Mesodermal cell (in vitro differentiated cells): Measurements from ENCODE around the gene ADGRL2.
A peak's percentile ranks its signal among the peaks of the same experiment; 100 is the strongest.

Experiments
- H3K27ac ChIP-seq: 2 replicates; pipeline ENCODE4 v1.7.0; 2013; ENCODE audit warnings: mild to moderate bottlenecking, low read depth, low read length, moderate library complexity; ENCODE audit not compliant: severe bottlenecking
- H3K36me3 ChIP-seq: 2 replicates; pipeline ENCODE4 v1.7.1; 2013; ENCODE audit warnings: mild to moderate bottlenecking, low read length, moderate library complexity; ENCODE audit not compliant: control insufficient read depth, insufficient read depth
- H3K4me1 ChIP-seq: one replicate; pipeline ENCODE4 v1.7.1; 2013; ENCODE audit warnings: mild to moderate bottlenecking, low read length; ENCODE audit not compliant: insufficient read depth, control insufficient read depth, poor library complexity, severe bottlenecking
- H3K4me3 ChIP-seq: 2 replicates; pipeline ENCODE4 v1.7.0; 2013; ENCODE audit warnings: low read length, control low read depth, mild to moderate bottlenecking; ENCODE audit not compliant: insufficient read depth, poor library complexity, severe bottlenecking; ENCODE audit errors: extremely low read depth
- H3K9me3 ChIP-seq: 2 replicates; pipeline ENCODE4 v1.7.1; 2013; ENCODE audit warnings: mild to moderate bottlenecking, low read length, moderate library complexity; ENCODE audit not compliant: control insufficient read depth
- WGBS, 2 experiments: methylation state at CpG; one replicate each; pipeline ENCODE4 v1.1.5; 2013; ENCODE audit warnings: missing lambda C conversion rate in 2 of 2; ENCODE audit not compliant: insufficient coverage in 2 of 2; 5-methylcytosine and 5-hydroxymethylcytosine counted together

ADGRL2 gene

DNA sequence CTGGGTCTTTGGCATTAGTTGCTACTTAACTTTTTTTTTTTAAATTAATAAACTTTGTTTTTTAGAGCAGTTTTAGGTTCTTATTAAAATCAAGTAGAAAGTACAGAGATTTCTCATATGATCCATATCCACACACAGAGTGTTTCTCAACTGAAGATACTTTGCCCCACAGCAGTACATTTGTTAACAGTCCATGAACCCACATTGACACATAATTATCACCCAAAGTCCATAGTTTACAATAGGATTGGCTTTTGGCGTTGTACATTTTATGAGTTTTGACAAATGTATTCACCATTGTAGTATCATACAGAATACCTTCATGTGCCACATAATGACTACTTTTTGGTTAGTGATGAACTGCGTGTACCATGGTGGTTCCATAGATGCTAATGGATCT lies 106.8 kb downstream of the ADGRL2 start:
- Histone ChIP-seq H3K36me3 (peaks cover 12% of the 10 kb centered on the region), H3K4me3 (no peak overlapping the region), H3K4me1 (no peaks in the 10 kb centered on the region), H3K27ac (no peak overlapping the region), H3K9me3 (no peaks in the 10 kb centered on the region)
- 100% methylated on average over 1 of the region's 2 CpGs; no CpG with 5 or more reads in 1 of the 2 experiments for WGBS, 2 experiments

DNA sequence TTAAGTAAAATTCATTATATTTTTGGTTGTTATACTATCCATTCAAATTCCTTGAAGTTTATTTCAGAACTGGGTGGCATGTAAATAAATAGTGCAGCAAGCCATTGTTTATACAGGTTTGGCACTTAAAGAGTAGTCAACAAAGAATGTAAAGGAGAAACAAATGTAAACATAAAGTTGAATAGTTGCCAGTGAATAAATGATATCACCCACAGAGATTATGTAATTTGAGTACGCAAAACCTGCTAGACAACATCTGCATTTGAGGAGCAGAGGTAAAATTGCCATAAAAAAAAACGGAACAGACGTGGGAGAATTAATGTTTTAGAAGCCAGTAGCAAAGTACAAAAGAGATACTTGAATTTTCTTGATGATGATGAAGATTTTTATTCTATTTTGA lies 111.6 kb downstream of the ADGRL2 start:
- no peaks in the 10 kb centered on the region for H3K4me1 ChIP-seq
- H3K9me3 ChIP-seq: no peaks in the 10 kb centered on the region
- H3K4me3 ChIP-seq: no peak overlapping the region
- 87 to 97% methylated on average over 3 of the region's 3 CpGs for WGBS, 2 experiments
- H3K36me3 ChIP-seq: peaks cover 21% of the 10 kb centered on the region
- no peak overlapping the region for H3K27ac ChIP-seq

DNA sequence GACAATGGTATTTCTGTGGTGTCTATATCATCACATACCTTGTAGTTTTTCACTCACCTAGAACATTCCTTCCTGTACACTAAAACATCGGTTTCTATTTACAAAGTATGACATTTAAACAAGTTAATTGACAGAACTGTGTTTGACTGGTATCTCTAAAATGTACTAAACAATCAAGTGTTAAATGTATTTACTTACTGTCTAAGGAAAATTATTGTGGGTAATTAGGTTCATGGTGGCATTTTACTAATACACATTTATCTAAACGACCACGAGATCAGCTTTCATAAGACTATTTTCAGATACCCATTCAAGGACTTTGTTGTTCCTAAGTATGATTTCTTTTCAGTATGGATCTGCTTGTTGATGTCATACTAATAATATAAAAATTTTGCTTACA lies 115.2 kb downstream of the ADGRL2 start:
- Histone ChIP-seq H3K4me1 (peaks cover 8% of the 10 kb centered on the region), H3K27ac (no peak overlapping the region), H3K9me3 (no peaks in the 10 kb centered on the region), H3K36me3 (peaks cover 9% of the 10 kb centered on the region), H3K4me3 (no peak overlapping the region)
- no CpG with 5 or more reads among the region's 3 CpGs for WGBS, 2 experiments

DNA sequence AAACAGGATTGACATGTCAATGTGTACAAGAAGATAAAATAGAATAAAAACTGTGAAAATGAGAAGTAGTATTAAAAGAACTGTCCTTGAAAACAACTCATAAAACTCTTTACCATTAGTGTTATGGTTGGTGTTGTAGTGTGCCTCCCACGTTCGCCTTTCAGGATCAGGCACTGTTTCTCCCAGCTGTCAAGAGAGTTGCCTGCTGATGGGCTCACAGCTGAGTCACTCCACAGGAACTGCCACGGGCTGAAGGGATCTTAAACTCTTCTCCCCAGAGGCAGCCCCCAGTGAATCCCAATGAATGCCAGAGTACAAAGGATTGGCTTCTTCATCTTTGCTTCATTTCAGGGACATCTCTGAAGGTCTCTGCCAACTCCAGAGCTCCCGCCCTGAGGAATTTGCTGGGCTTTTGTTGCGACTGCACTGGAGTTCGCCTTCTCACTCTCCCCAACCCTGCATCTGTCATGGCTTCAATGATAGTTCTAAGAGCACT lies 119.6 kb downstream of the ADGRL2 start:
- 0 to 2% methylated on average over 4 to 5 of the region's 6 CpGs for WGBS, 2 experiments
- peaks cover 27% of the 10 kb centered on the region for H3K4me1 ChIP-seq
- no peaks in the 10 kb centered on the region for H3K9me3 ChIP-seq
- no peaks in the 10 kb centered on the region for H3K36me3 ChIP-seq
- H3K27ac ChIP-seq: peak overlapping the region; percentile 89
- H3K4me3 ChIP-seq: no peak overlapping the region

DNA sequence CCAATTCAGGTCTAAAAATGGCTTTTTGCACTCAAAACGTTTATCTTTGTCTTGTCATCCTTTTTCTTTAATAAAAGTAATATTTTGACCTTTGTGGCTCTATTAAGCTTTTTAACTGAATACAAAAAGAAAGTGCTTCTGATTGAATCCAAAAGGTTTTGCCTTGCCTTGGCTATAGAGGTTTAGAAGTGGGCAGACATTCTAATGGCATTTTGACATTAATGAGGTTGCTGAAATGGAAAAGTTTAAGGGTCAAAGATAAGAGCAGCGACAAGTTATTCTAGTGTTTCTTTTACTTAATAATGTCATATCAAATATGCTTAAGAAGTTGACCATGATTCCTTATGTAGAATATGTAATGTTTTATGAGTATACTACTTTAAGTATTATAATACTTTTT lies 120.2 kb downstream of the ADGRL2 start:
- Histone ChIP-seq H3K27ac (peak overlapping the region; percentile 89), H3K9me3 (no peaks in the 10 kb centered on the region), H3K4me1 (peaks cover 27% of the 10 kb centered on the region), H3K36me3 (no peaks in the 10 kb centered on the region), H3K4me3 (no peak overlapping the region)
- WGBS, 2 experiments: no CpG with 5 or more reads among the region's 2 CpGs

DNA sequence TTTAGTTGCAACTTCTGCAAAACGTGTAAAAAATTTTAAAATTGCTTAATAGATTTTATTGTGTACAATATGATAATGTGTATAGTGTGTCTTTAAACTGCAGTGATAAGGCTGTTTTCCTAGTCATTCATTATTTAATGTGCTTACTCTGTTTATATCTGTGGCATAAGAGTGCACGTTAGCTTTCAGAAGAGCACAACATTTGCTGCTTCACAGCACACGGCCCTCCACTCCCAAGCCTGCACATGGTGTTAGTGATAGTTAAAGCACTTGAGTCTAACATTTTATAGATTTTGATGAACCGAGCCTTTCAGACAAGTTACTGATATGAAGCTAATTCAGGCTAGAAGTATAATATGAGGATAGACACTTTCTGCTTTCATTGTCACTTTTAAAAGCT lies 120.6 kb downstream of the ADGRL2 start:
- 100% methylated on average over 1 of the region's 4 CpGs for WGBS, 2 experiments
- H3K36me3 ChIP-seq: no peaks in the 10 kb centered on the region
- H3K4me1 ChIP-seq: peaks cover 27% of the 10 kb centered on the region

DNA sequence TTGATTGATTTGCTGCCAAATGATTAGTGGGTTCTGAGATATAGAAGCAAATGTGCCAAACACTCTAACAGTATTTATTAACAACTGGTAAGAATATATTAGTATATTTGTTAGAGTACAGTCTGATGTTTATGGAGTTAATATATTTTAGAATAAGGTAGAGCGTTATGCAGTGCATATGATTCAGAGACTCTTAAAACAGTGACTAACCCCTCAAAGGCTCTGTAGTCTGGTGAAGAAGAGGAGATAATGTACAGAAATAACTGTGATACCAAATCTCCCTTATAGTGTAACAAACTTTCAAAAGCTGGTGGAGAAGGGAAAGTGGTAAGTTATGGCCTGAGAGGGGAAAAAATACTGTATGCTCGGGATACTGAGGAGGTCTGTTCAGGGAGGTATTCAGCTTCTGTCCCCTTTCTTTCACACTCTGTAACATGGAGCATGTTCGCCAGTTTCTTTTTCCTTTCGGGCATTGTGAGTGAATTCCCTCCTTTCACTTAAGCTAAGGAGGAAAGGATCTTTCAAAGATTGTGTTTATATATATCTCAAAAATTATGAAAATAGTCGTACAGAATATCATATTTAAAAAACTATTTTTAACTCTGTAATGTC lies 121.2 kb downstream of the ADGRL2 start:
- peaks cover 27% of the 10 kb centered on the region for H3K4me1 ChIP-seq
- H3K36me3 ChIP-seq: no peaks in the 10 kb centered on the region
- no peaks in the 10 kb centered on the region for H3K9me3 ChIP-seq
- H3K4me3 ChIP-seq: no peak overlapping the region
- H3K27ac ChIP-seq: peak overlapping the region; percentile 18
- no CpG with 5 or more reads among the region's 5 CpGs for WGBS, 2 experiments

More for the DNA sequence above, 120.6 kb downstream of the ADGRL2 start:
- H3K9me3 ChIP-seq: no peaks in the 10 kb centered on the region
- H3K27ac ChIP-seq: no peak overlapping the region
- H3K4me3 ChIP-seq: no peak overlapping the region

DNA sequence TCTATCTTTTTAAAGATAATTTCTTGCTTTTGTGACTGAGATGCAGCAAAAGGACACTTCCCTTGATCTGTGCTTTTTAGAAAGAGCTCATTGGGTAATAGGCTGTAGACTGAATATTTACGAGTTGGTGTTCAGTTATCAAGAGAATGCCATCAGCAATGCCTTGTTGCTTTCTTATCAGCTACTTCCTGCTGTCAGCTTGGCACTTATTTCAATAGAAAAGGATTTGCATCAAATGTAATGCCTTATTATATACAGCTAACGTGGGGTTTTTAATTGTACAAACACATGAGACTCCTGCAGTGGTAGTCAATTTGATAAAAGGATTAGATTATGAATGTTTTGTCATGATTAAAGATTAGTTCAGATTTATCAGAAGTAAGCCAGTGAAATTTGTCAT lies 122.2 kb downstream of the ADGRL2 start:
- Histone ChIP-seq H3K4me1 (peaks cover 27% of the 10 kb centered on the region), H3K27ac (no peak overlapping the region), H3K9me3 (no peaks in the 10 kb centered on the region), H3K36me3 (no peaks in the 10 kb centered on the region), H3K4me3 (no peak overlapping the region)
- 60% methylated on average over 1 of the region's 2 CpGs; no CpG with 5 or more reads in 1 of the 2 experiments for WGBS, 2 experiments

DNA sequence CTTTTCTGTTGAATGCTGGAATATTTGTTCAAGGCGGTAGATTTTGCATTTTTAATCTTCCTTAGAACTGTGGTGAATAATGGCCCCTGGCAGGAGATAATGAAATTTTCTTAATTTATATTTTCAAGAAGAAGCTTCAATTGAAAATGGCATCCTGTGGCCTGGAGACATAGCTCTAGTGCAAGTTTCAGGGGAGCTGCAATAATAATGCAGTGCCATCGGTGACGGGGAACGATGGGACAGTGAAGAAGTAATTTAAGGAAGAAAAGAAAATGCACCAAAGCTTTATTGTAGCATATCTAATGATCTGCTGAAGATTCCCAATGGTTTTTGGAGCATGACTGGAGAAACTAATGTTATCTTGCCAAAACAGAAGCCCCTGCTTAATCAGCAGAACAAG lies 128.4 kb downstream of the ADGRL2 start:
- Histone ChIP-seq H3K4me1 (no peaks in the 10 kb centered on the region), H3K9me3 (no peaks in the 10 kb centered on the region), H3K27ac (no peak overlapping the region), H3K4me3 (no peak overlapping the region), H3K36me3 (peaks cover 6% of the 10 kb centered on the region)
- WGBS, 2 experiments: 100% methylated on average over 3 of the region's 4 CpGs

DNA sequence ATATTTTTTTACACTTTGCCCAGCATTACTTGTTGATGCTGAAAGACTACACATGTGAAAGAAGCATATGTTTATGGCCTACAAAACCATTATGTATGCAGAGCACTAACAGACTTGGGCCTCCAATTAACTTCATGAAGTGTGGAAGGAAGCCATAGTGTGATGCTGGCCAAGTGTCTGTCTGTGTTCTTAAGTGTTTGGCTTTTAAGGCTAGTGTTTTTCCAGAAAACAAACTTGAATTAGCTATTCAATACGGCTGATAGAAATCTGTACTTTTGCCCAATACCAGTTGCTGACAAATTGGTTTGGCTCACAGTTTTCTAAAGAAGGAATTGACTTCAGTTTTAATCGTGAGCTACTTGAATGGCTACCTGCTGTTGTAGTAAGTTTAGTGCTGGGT lies 136.1 kb downstream of the ADGRL2 start:
- Histone ChIP-seq H3K9me3 (no peaks in the 10 kb centered on the region), H3K36me3 (no peaks in the 10 kb centered on the region), H3K4me3 (no peak overlapping the region), H3K27ac (no peak overlapping the region), H3K4me1 (no peaks in the 10 kb centered on the region)
- WGBS, 2 experiments: 82% methylated on average over 2 of the region's 2 CpGs; no CpG with 5 or more reads in 1 of the 2 experiments

DNA sequence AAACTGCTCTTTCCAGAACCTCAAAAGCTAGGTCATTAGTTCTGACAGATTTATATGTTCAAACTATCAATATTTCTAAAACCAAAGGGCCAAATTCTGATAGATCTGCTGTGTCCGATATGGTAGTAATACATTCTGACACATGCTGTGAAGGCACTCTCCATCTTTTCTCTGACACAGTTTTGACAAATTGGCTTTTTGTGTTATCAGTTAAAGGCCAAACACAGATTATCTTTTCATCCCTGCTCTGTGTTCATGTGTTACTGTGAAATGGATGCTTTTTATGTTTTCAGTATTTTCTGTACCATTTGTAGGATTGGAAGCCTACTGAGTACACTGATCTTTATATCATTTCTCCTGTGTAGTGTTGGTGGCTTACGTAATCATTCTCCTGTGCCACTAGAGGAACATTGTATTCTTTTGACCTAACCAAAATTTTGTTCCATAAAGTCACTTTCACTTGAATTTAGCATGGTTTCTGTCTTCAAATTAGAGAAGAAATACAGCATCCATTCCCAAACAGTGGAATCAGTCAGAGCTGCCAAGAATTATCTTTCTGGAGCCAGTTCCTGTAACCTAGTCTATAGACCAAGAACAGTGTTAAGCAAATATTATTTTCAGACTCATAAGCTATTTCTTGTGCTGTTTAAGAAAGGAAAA lies 137.2 kb downstream of the ADGRL2 start:
- H3K36me3 ChIP-seq: peaks cover 1% of the 10 kb centered on the region
- WGBS, 2 experiments: 100% methylated on average over 1 of the region's 2 CpGs; no CpG with 5 or more reads in 1 of the 2 experiments
- no peak overlapping the region for H3K27ac ChIP-seq
- H3K9me3 ChIP-seq: no peaks in the 10 kb centered on the region
- no peak overlapping the region for H3K4me3 ChIP-seq
- no peaks in the 10 kb centered on the region for H3K4me1 ChIP-seq
